Progenitor cell of endocrine pancreas (in vitro differentiated cells): ENCODE results near the gene PLCD1. TPM values are rescaled to one million over a fixed set of nuclear protein-coding genes. Genes with fewer than 3 reads are reported as not detected.

ENCODE experiments used
- DNase-seq: peaks from one replicate; pipeline ENCODE4 v3.0.0; 2021; ENCODE audit warnings: low spot score; ENCODE audit not compliant: unreplicated experiment
- H3K27ac Mint-ChIP-seq: 2 replicates; pipeline ENCODE4 v1.8.0; 2021; ENCODE audit warnings: mild to moderate bottlenecking, moderate library complexity, mixed read lengths
- H3K27me3 Mint-ChIP-seq: 2 replicates; pipeline ENCODE4 v1.8.0; 2021; ENCODE audit warnings: mixed read lengths
- H3K36me3 Mint-ChIP-seq: 2 replicates; pipeline ENCODE4 v1.8.0; 2022; ENCODE audit warnings: mixed read lengths; ENCODE audit not compliant: insufficient read depth
- H3K4me1 Mint-ChIP-seq: 2 replicates; pipeline ENCODE4 v1.8.0; 2021; ENCODE audit warnings: low read depth, mixed read lengths
- H3K4me3 Mint-ChIP-seq: 2 replicates; pipeline ENCODE4 v1.8.0; 2021; ENCODE audit warnings: low read depth, mild to moderate bottlenecking, moderate library complexity, mixed read lengths
- H3K9me3 Mint-ChIP-seq: 2 replicates; pipeline ENCODE4 v1.8.0; 2021; ENCODE audit warnings: low read depth, mixed read lengths
- CTCF ChIP-seq: fragments of 200-600 bp; sonication (generic); IDR thresholded peaks from one replicate; pipeline ENCODE4 v1.5.0; 2021; ENCODE audit warnings: antibody characterized with exemption, mild to moderate bottlenecking; ENCODE audit not compliant: unreplicated experiment
- total RNA-seq: library from RNA; stranded (reverse); gene quantifications from 2 replicates; pipeline ENCODE4 v1.2.1, GENCODE V29; 2021

PLCD1 gene
- total RNA-seq, 1 donor from 2014 or later: 30.0 TPM

- peaks cover 4% of the 10 kb centered on the region for H3K4me1 Mint-ChIP-seq
- no peaks in the 10 kb centered on the region for H3K36me3 Mint-ChIP-seq
- no peak for DNase-seq
- H3K9me3 Mint-ChIP-seq: no peaks in the 10 kb centered on the region
- no peak for TF ChIP-seq CTCF
- H3K27me3 Mint-ChIP-seq: peaks cover 38% of the 10 kb centered on the region
- H3K27ac Mint-ChIP-seq: no peak overlapping the region
- peak overlapping the region; percentile 73 for H3K4me3 Mint-ChIP-seq
Observed at GRCh38 chr3:38040401-38040800, 11.0 kb upstream of the PLCD1 start.

- Mint-ChIP-seq H3K4me3 (peak overlapping the region; percentile 73), H3K9me3 (no peaks in the 10 kb centered on the region), H3K36me3 (no peaks in the 10 kb centered on the region), H3K27ac (no peak overlapping the region), H3K4me1 (peaks cover 4% of the 10 kb centered on the region), H3K27me3 (peaks cover 38% of the 10 kb centered on the region)
- TF ChIP-seq CTCF: no peak
- no peak for DNase-seq
Observed at GRCh38 chr3:38039899-38040261, 10.4 kb upstream of the PLCD1 start.

GRCh38 chr3:38039101-38039898 is 9.9 kb upstream of the PLCD1 start, which contains the start of gene DLEC1:
DLEC1 (plus strand) TSS chr3:38039208; CDS start chr3:38039226, 18 bp downstream.
- no peak within 1 kb of the TSS for H3K27ac Mint-ChIP-seq

DNA sequence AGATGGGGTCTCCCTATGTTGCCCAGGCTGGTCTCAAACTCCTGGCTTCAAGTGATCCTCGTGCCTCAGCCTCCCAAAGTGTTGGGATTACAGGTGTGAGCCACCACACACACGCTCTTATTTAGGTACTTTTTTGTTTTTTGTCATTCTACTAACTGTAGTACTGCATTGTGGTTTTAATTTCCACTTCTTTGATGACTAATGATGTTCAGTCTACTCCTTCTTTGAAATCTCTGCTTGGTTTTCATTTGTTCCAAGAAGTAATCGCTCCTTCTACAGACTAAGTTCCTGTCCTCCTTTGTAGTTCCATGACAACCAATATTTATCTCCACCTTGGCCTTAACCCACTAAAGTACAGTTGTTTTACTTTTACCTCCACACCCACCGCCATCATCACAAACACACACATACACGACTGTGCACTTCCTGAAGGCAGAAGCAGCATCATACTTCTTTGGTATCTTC is 9.0 kb upstream of the PLCD1 start:
- H3K27me3 Mint-ChIP-seq: peaks cover 44% of the 10 kb centered on the region
- peaks cover 4% of the 10 kb centered on the region for H3K4me1 Mint-ChIP-seq
- no peak for TF ChIP-seq CTCF
- peak overlapping the region; percentile 73 for H3K4me3 Mint-ChIP-seq
- H3K9me3 Mint-ChIP-seq: no peaks in the 10 kb centered on the region
- no peak overlapping the region for H3K27ac Mint-ChIP-seq
- no peak for DNase-seq
- H3K36me3 Mint-ChIP-seq: no peaks in the 10 kb centered on the region

More at GRCh38 chr3:38039101-38039898, 9.9 kb upstream of the PLCD1 start, which contains the start of gene DLEC1:
- peaks cover 42% of the 10 kb centered on the region for H3K27me3 Mint-ChIP-seq
- no peaks in the 10 kb centered on the region for H3K9me3 Mint-ChIP-seq
- H3K4me1 Mint-ChIP-seq: peaks cover 4% of the 10 kb centered on the region
- peak within 1 kb of the TSS; percentile 73 for H3K4me3 Mint-ChIP-seq
- TF ChIP-seq CTCF: no peak
- no peak for DNase-seq
- H3K36me3 Mint-ChIP-seq: no peaks in the 10 kb centered on the region

- Mint-ChIP-seq H3K27me3 (peaks cover 44% of the 10 kb centered on the region), H3K27ac (no peak overlapping the region)
- DNase-seq: no peak
Observed at GRCh38 chr3:38036906-38037305, 7.5 kb upstream of the PLCD1 start.

More at GRCh38 chr3:38036906-38037305, 7.5 kb upstream of the PLCD1 start:
- Mint-ChIP-seq H3K4me1 (peaks cover 4% of the 10 kb centered on the region), H3K36me3 (no peaks in the 10 kb centered on the region), H3K4me3 (no peak overlapping the region), H3K9me3 (no peaks in the 10 kb centered on the region)
- no peak for TF ChIP-seq CTCF
